Limb (tissue), 2 donors: ENCODE results near the gene TMEM179.
"Not testable (repeated sequence)": the region's sequence is repeated elsewhere in the genome, so short reads cannot be mapped to it uniquely, and the experiment has no call there.

ENCODE experiments used
- DNase-seq, 2 donors: peaks; one replicate each; pipeline ENCODE4 v3.0.0-alpha.2; 2016; ENCODE audit errors: extremely low spot score in 2 of 2

The TMEM179 gene

GRCh38 chr14:104588066-104588857 lies 16.3 kb downstream of the TMEM179 start:
- no peak for DNase-seq

DNA sequence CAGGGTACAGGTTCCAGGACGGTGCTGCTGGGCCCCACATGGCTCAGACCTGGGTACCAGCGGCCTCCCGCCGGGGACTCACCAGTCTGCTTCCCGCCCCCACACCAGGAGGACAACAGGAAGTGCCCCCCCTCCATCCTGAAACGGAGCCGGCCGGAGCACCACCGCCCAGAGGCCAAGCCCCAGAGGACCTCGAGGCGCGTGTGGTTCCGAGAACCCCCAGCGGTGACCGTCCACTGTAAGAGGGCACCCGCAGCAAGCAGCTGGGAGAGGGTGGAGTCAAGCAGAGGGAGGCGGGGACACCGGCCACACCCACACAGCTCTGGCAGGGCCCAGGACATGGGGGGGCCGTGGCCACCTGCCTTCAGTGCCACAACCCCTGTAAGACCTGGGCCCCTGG lies 16.9 kb downstream of the TMEM179 start:
- DNase-seq: no peak

DNA sequence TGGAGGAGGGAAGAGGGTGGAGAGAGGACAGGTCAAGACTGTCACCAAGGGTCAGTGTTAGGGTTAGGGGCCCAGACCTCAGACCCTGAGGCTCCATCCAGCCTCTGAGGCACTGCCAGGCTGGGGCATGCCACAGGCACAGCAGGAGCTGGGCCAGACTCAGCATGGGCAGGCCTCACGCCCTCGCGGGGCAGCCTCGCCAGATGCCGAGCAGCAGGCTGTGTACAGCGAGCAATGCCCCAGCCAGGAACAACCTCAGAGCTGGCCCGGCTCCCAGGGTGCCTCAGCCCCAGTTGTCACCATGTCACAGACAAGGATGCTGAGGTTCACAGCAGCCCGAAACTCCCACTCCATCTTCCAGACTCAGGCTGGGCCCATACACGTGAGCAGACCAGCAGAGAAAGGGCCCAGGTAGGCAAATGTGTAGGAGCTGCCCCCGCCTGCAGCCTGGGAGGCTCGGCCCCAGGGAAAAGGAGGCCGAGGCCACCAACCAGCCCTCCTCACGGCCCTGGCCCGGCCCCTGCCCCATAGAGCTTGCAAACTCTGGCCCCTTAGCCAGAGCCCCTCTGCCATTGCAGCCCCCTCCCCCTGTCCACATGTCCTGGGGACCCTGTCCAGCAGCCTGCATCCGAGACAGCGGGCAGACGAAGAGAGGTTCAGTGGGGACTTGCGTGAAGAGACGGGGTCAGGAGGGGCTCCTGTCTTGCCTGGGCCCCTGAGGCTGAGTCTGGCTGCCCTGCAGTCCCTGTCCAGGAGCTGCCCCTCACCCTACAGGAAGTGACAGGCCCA lies 17.5 kb downstream of the TMEM179 start:
- DNase-seq: no peak

GRCh38 chr14:104585966-104586697 lies 18.4 kb downstream of the TMEM179 start:
- no peak for DNase-seq

- no peak for DNase-seq
Measured at GRCh38 chr14:104584557-104584956, 20.0 kb downstream of the TMEM179 start.

- no peak for DNase-seq
Measured at GRCh38 chr14:104583424-104584306, 20.9 kb downstream of the TMEM179 start.

- DNase-seq: no peak
Measured at GRCh38 chr14:104582662-104583061, 21.9 kb downstream of the TMEM179 start.

GRCh38 chr14:104582005-104582404 lies 22.6 kb downstream of the TMEM179 start:
- DNase-seq: no peak

- no peak for DNase-seq
Measured at GRCh38 chr14:104581521-104581920, 23.1 kb downstream of the TMEM179 start.

- DNase-seq: no peak
Measured at GRCh38 chr14:104580961-104581360, 23.6 kb downstream of the TMEM179 start.

DNA sequence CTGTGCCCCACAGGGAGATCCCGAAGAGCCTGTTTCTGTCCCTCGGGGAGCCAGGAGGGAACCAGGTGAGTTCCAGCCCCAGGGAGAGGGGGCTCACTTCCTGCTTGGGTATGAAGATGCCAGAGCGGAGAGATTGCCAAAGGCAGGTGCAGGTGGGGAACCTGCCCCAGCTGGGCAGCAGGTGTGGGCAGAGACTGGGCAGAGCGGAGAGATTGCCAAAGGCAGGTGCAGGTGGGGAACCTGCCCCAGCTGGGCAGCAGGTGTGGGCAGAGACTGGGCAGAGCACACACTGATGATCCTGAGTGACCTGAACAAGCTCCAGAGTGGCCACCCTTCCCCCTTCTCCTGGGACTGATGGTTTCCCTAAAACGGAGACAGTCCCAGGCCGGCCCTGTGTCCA lies 24.6 kb downstream of the TMEM179 start:
- DNase-seq: not testable (repeated sequence)

DNA sequence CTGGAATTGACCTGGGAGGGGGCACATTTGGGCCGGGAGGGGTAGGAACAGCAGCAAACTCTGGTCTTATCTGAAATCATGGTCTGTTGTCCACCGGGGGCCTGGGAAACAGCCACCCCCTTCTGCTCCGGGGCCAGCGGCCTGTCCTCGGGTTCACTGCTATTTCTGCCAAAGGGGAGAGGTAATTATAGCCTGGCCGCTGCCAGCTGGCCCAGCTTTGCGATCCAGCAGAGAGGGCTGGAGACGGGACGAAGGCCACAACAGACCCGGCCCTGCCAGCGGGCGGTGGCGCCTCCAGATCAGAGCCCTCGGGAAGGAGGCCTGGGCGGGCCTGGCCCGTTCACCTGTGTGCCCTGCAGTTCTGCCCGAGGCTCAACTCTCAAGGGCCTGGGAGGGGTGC lies 25.1 kb downstream of the TMEM179 start, which contains the start of gene C14orf180:
Gene C14orf180, plus strand, starts transcription at position 258 of the 400 bp plus-strand sequence. CDS start 6,667 bp downstream, outside the sequence.
- no peak for DNase-seq

- no peak for DNase-seq
Measured at GRCh38 chr14:104578321-104578720, 26.3 kb downstream of the TMEM179 start.

DNA sequence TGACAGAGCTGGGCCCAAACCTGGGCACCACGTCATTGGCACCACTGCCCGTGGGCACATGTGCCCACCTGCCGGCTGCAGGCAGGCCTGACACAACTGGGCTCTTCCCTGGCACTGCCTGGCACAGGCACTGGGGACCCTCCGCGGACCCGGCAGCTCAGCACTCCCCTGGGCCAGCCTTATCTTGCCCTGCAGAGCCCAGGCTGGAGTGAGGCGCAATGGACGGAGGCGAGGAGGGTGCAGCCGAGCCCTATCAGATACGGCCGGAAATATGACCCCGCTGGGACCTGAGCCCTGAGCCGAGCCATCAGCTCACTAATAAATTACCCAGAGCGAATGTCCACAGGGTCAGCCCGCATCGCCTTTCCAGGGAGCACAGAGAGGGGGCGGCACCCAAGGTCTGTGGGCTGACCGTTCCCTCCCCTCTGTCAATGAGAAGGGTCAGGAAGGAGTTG lies 26.7 kb downstream of the TMEM179 start:
- no peak for DNase-seq

GRCh38 chr14:104577426-104577825 lies 27.1 kb downstream of the TMEM179 start:
- no peak for DNase-seq

DNA sequence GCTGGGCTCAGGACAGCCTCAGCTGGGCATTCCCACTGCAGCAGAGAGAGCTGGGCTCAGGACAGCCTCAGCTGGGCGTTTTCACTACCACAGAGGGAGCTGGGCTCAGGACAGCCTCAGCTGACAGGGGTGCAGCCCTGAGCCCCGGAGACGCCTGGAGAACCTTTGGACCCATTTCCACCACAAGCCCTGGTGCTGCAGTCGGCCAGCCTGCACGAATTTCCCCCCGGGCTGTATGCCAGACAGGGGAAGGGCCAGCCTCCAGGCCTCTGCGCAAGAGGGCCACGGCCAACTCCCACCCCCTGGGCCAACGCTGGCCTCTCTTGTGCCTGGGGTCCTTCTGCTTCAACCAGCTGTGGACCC lies 27.6 kb downstream of the TMEM179 start:
- no peak for DNase-seq

- DNase-seq: no peak
Measured at GRCh38 chr14:104576232-104576969, 28.2 kb downstream of the TMEM179 start.

GRCh38 chr14:104574978-104575583 lies 29.5 kb downstream of the TMEM179 start:
- DNase-seq: no peak

DNA sequence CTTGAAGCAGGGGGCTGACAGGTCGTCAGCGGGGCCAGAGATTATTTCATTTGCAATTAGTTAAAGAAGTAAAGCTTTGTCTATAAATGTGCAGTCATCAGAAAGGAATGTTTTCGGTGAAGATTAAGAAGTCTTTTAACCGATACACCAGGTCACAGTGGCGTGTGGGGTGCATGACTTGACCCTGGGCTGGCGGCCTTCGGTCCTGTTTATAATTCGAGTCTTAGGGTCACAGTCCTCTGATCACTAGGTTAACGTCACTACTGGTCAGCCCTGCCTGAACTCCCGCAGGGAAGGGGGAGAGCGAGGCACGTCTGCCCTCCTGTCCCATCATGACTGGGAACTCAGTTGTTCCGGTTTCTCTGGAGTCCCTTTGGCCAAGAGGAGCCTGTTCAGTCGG lies 30.0 kb downstream of the TMEM179 start:
- no peak for DNase-seq

- peak in 1 of 2 donors; percentile 62 for DNase-seq
Measured at GRCh38 chr14:104573930-104574329, 30.6 kb downstream of the TMEM179 start.
